Breast epithelium (tissue), 4 donors: Measurements from ENCODE around the gene TCF4. TPM values are rescaled to one million over a fixed set of nuclear protein-coding genes. Genes with fewer than 3 reads are reported as not detected.
A peak's percentile ranks its signal among the peaks of the same experiment; 100 is the strongest.

Source experiments
- DNase-seq, 2 donors: peaks; one replicate each; pipeline ENCODE4 v3.0.0-alpha.2; 2019; ENCODE audit warnings: low spot score in 2 of 2
- H3K27ac ChIP-seq, 2 donors: fragments of 200-600 bp; sonication (generic) in 1 of 2; one replicate each; pipeline ENCODE4 v1.5.1; 2016 to 2019; ENCODE audit warnings: mild to moderate bottlenecking in 1 of 2
- H3K27me3 ChIP-seq, 2 donors: fragments of 200-600 bp; sonication (generic) in 1 of 2; one replicate each; pipeline versions ENCODE4 v1.5.1 to v1.6.0; 2017 to 2019; ENCODE audit warnings: control low read depth in 1 of 2, mild to moderate bottlenecking in 1 of 2
- H3K36me3 ChIP-seq: fragments of 200-600 bp; one replicate; pipeline ENCODE4 v1.5.1; 2019
- H3K4me1 ChIP-seq, 2 donors: fragments of 200-600 bp; sonication (generic); one replicate each; pipeline ENCODE4 v1.5.1; 2016 to 2019; ENCODE audit warnings: control low read depth in 1 of 2
- H3K4me3 ChIP-seq, 3 donors: fragments of 200-600 bp; sonication (generic); 1 replicate in 2 of 3; 2 replicates in 1 of 3; pipeline ENCODE4 v1.5.1; 2016 to 2019; ENCODE audit warnings: mild to moderate bottlenecking in 3 of 3, moderate library complexity in 2 of 3
- H3K9me3 ChIP-seq, 2 donors: fragments of 200-600 bp; sonication (generic) in 1 of 2; one replicate each; pipeline ENCODE4 v1.5.1; 2016 to 2019; ENCODE audit warnings: control low read depth in 1 of 2
- CTCF ChIP-seq, 3 donors: fragments of 450-650 bp; IDR thresholded peaks; one replicate each; pipeline ENCODE4 v1.5.1; 2016 to 2017; ENCODE audit warnings: antibody characterized with exemption in 3 of 3, mild to moderate bottlenecking in 3 of 3, moderate library complexity in 3 of 3
- POLR2A ChIP-seq: fragments of 450-650 bp; IDR thresholded peaks from one replicate; pipeline ENCODE4 v1.6.1; 2016; ENCODE audit warnings: antibody characterized with exemption, mild to moderate bottlenecking, moderate library complexity
- POLR2AphosphoS5 ChIP-seq, 3 donors: sonication (generic); formaldehyde crosslinking; IDR thresholded peaks; one replicate each; pipeline ENCODE4 v1.6.1; 2017; ENCODE audit warnings: antibody characterized with exemption in 3 of 3
- intact Hi-C: fragments of 100-400 bp; cut with DNase I; formaldehyde crosslinking; loops from one replicate; pipeline ENCODE4 v1.15.1; 2023; ENCODE audit warnings: low total_unique reads
- total RNA-seq, 3 donors: library from RNA; depleted of rRNA; stranded (reverse); fragments of >200 nt; gene quantifications; one replicate each; pipeline ENCODE4 v1.1.0, GENCODE V29; 2016

TCF4 gene
- total RNA-seq, 3 donors from 2014 or later = 79.6 to 133 (median 114) TPM

GRCh38 chr18:55185391-55185790, 402.6 kb downstream of the TCF4 start:
- H3K36me3 ChIP-seq = no peaks in the 10 kb centered on the region
- intact Hi-C loops = no loop called here
- H3K27me3 ChIP-seq = no peaks in the 10 kb centered on the region
- DNase-seq = no peak
- H3K27ac ChIP-seq = no peak overlapping the region
- no peak overlapping the region for H3K4me3 ChIP-seq
- H3K4me1 ChIP-seq = no peaks in the 10 kb centered on the region
- TF ChIP-seq CTCF (IDR thresholded peaks at IDR 0.05) = no peak
- TF ChIP-seq POLR2A = no peak
- no peak for TF ChIP-seq POLR2AphosphoS5 (IDR thresholded peaks at IDR 0.05)
- H3K9me3 ChIP-seq = no peaks in the 10 kb centered on the region

- Histone ChIP-seq H3K27ac (no peak overlapping the region), H3K36me3 (no peaks in the 10 kb centered on the region), H3K27me3 (no peaks in the 10 kb centered on the region), H3K4me3 (no peak overlapping the region), H3K9me3 (no peaks in the 10 kb centered on the region), H3K4me1 (no peaks in the 10 kb centered on the region)
- DNase-seq = no peak
- intact Hi-C loops = no loop called here
- TF ChIP-seq POLR2A = no peak
- no peak for TF ChIP-seq POLR2AphosphoS5 (IDR thresholded peaks at IDR 0.05)
- no peak for TF ChIP-seq CTCF (IDR thresholded peaks at IDR 0.05)
These were observed 408.2 kb downstream of the TCF4 start for GRCh38 chr18:55179835-55180234.

GRCh38 chr18:55179425-55179824, 408.6 kb downstream of the TCF4 start:
- intact Hi-C loops = no loop called here
- TF ChIP-seq POLR2A = no peak
- no peak for TF ChIP-seq POLR2AphosphoS5 (IDR thresholded peaks at IDR 0.05)
- no peak for TF ChIP-seq CTCF (IDR thresholded peaks at IDR 0.05)
- no peaks in the 10 kb centered on the region for H3K27me3 ChIP-seq
- peak overlapping the region in 1 of 2 donors; percentile 32 for H3K27ac ChIP-seq
- H3K4me1 ChIP-seq = no peaks in the 10 kb centered on the region
- DNase-seq = no peak
- H3K4me3 ChIP-seq = no peak overlapping the region
- H3K36me3 ChIP-seq = no peaks in the 10 kb centered on the region
- peaks cover 0 to 2% of the 10 kb centered on the region in 2 donors for H3K9me3 ChIP-seq

- no peaks in the 10 kb centered on the region for H3K4me1 ChIP-seq
- DNase-seq = no peak
- TF ChIP-seq POLR2AphosphoS5 (IDR thresholded peaks at IDR 0.05) = no peak
- no peak for TF ChIP-seq CTCF (IDR thresholded peaks at IDR 0.05)
- no peak for TF ChIP-seq POLR2A
- H3K27ac ChIP-seq = no peak overlapping the region
- intact Hi-C loops = no loop called here
- peaks cover 0 to 15% of the 10 kb centered on the region in 2 donors for H3K9me3 ChIP-seq
- no peak overlapping the region for H3K4me3 ChIP-seq
- no peaks in the 10 kb centered on the region for H3K36me3 ChIP-seq
- no peaks in the 10 kb centered on the region for H3K27me3 ChIP-seq
These were observed 414.7 kb downstream of the TCF4 start for GRCh38 chr18:55173291-55173690.
